Measurements from ENCODE around the gene SCARF1.

DNA sequence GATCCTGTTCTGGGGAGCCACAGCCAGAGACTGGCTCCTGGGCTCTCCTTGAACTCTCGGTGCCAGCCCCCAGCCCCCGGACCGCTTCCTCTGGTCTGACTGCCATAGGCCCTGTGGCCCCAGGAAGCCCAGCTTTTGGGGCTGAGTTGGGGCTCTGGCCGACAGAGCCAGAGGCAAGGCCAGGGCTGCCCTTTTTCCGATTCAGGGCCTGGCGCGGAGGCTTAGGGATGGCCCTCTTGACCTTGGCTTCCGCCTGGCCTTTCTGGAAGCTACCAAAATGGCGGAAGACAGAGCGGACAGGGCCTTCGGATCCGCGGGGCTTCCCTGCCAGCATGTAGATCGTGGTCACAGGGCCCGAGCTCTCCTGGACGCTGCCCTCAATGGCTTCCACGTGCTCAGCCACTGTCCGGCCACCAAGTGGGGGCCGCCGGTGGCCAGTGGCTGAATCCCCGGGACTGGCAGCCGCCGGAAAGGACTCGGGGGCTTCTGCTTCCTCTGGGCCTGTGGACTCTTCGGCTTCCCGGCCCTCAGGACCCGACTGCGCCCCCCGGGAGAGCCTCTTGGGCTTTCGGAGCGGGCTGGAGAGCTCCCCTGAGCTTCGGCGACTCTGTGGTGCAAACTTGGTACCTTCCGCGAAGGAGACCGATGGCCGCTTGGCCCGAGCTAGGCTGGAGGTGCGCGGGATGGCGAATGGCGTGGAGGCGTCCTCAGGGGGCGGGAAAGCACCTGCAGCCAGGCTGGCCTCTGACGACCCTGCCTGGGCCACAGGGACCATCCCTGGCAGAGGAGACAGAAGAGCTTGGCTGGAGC lies 10.5 kb downstream of the SCARF1 start:
- TF ChIP-seq, protein P1, sequence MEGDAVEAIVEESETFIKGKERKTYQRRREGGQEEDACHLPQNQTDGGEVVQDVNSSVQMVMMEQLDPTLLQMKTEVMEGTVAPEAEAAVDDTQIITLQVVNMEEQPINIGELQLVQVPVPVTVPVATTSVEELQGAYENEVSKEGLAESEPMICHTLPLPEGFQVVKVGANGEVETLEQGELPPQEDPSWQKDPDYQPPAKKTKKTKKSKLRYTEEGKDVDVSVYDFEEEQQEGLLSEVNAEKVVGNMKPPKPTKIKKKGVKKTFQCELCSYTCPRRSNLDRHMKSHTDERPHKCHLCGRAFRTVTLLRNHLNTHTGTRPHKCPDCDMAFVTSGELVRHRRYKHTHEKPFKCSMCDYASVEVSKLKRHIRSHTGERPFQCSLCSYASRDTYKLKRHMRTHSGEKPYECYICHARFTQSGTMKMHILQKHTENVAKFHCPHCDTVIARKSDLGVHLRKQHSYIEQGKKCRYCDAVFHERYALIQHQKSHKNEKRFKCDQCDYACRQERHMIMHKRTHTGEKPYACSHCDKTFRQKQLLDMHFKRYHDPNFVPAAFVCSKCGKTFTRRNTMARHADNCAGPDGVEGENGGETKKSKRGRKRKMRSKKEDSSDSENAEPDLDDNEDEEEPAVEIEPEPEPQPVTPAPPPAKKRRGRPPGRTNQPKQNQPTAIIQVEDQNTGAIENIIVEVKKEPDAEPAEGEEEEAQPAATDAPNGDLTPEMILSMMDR (conservative IDR thresholded peaks at IDR 0.05; ENCODE audit: low read depth, low read length), result no peak
- no peak for TF ChIP-seq EZH2 (IDR thresholded peaks at IDR 0.05; ENCODE audit: low read length, unreplicated experiment)
